Measurements from ENCODE around the gene FHAD1.
A peak's percentile ranks its signal among the peaks of the same experiment; 100 is the strongest.

The FHAD1 gene

DNA sequence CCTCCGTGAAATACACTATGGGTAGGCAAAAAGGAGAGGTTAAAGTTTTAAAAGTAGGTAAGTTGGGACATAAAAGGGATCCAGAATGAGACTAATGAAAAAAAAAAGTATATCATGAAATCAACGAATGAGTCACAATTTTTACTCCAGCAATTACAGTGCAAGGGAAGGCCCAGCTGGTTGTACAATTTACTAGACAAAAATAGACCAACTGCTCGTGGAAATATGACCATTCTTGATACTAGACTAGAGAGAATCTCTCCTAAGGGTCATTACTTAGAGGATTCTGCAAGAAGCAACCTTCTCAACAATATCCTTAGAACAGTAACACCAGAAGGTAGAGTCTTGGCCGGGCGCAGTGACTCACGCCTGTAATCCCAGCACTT is 107.5 kb downstream of the FHAD1 start:
- peak overlapping the region; percentile 4 for H3K27ac Mint-ChIP-seq
- intact Hi-C loops (cut with micrococcal nuclease): no loop called here
- peaks cover 21% of the 10 kb centered on the region for H3K4me1 Mint-ChIP-seq (ENCODE audit: low read depth)
- H3K9me3 Mint-ChIP-seq: no peaks in the 10 kb centered on the region
- peaks cover 33% of the 10 kb centered on the region for H3K27me3 Mint-ChIP-seq
- no peak overlapping the region for H3K4me3 Mint-ChIP-seq
- H3K36me3 Mint-ChIP-seq (ENCODE audit: low read depth): no peaks in the 10 kb centered on the region

DNA sequence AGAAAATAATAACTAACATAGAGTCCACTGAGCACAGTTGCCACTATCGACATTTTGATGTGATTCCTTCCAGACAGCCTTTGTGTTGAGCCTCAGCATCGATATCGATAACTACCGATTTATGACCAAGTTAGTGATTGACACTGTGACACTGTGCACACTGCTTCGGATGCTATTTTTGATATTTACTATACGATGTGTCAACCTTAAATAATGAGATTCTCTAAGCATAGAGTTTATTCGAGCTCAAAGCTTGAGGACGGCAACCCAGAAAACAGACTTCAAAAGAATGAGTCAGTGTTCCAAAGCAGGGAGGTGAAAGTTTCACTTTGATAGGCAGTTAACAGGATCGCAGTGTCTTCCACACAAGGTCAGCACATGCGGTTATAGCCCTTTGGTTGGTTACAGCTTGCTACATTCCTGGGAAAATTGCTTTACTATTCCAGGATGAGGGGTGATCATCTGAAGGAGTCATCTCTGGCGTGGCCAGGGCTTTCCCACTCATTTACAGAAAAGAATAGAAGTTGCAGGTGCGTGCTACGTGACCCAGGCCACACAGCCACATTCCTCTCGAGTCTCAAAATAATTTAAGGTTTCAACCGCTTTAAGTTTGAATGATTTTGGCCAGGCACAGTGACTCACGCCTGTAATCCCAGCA is 109.1 kb downstream of the FHAD1 start:
- H3K4me3 Mint-ChIP-seq: no peak overlapping the region
- H3K9me3 Mint-ChIP-seq: no peaks in the 10 kb centered on the region
- H3K36me3 Mint-ChIP-seq (ENCODE audit: low read depth): no peaks in the 10 kb centered on the region

DNA sequence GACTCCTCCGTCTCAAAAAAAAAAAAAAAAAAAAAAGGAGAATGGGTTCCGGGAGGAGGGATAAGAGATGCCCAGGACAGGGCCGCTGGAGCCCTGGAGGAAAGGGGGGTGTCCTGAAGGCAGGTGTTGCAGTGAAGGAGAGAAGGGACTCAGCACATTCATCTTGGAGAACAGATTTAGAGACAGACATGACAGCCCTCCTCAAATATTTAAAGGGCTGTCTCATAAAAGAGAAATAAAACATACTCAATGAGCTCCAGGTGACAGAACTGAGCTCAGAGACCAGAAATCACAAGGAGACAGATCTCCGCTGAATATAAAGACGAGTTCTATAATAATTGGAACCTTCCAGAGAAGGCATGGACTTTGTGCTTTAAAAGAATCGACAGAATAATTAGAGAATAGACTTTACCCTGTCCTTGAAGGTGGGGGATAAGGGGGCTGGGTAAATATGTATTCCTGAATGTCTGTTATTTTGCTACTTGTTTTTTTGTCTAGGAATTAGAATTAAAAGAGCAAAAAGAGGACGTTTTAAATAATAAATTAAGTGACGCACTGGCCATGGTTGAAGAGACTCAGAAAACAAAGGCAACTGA is 110.7 kb downstream of the FHAD1 start:
- H3K36me3 Mint-ChIP-seq (ENCODE audit: low read depth): no peaks in the 10 kb centered on the region
- H3K9me3 Mint-ChIP-seq: no peaks in the 10 kb centered on the region
- H3K27ac Mint-ChIP-seq: no peak overlapping the region
- H3K4me1 Mint-ChIP-seq (ENCODE audit: low read depth): peaks cover 13% of the 10 kb centered on the region
- H3K27me3 Mint-ChIP-seq: peaks cover 30% of the 10 kb centered on the region
- intact Hi-C loops (cut with micrococcal nuclease): no loop called here
- no peak overlapping the region for H3K4me3 Mint-ChIP-seq

More for the DNA sequence above, 109.1 kb downstream of the FHAD1 start:
- intact Hi-C loops (cut with micrococcal nuclease): no loop called here
- Mint-ChIP-seq H3K27ac (no peak overlapping the region), H3K27me3 (peaks cover 28% of the 10 kb centered on the region), H3K4me1 (ENCODE audit: low read depth) (peaks cover 9% of the 10 kb centered on the region)

DNA sequence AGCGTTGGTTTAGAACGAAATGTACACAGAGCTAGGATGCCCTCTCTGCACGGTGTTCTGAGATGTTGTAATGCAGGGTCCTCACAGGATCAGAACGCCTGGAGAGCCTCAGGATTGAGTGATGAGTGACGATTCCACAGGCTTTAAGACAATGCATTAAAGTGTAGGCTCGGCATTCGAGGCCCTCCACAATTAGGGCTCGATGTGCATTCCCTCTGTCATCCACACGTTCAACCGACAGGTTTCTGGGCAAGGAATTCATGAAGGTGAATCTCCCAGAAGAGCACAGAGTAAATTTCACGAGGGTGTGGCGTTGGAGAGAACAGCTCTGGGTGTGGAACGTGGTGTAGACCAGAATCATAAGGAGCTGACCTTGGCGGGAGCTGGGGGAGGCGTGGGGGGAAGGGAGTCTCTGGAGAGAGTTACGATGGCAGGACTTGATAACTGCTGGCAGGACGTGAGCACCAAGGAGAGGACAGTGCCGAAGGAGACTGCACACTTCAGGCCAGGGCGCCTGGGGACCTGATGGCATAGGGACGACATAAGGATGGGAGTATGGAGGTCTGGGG is 111.6 kb downstream of the FHAD1 start:
- peaks cover 19% of the 10 kb centered on the region for H3K4me1 Mint-ChIP-seq (ENCODE audit: low read depth)
- H3K36me3 Mint-ChIP-seq (ENCODE audit: low read depth): no peaks in the 10 kb centered on the region
- intact Hi-C loops (cut with micrococcal nuclease): no loop called here
- H3K27me3 Mint-ChIP-seq: peaks cover 30% of the 10 kb centered on the region
- H3K9me3 Mint-ChIP-seq: no peaks in the 10 kb centered on the region
- no peak overlapping the region for H3K4me3 Mint-ChIP-seq
- H3K27ac Mint-ChIP-seq: peak overlapping the region; percentile 6

DNA sequence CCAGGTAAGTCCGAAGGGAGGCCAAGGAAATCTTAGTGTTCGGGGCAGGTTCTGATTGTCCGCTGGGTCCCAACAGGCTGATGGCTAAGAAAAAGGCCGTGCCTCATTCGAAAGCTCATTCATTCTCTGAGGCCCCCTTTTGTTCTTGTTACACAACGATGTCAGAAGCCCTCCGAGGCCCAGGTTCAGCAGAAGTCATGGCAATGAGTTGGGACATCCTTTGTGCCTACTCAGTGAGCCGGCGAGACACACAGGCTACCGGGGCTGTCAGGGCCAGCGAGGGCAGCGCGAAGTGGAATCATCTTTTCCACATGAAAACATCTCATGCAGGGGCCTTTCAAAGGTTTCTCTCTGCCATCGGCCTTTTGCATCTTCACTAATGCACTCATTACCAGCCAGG is 113.7 kb downstream of the FHAD1 start:
- Mint-ChIP-seq H3K9me3 (no peaks in the 10 kb centered on the region), H3K36me3 (ENCODE audit: low read depth) (no peaks in the 10 kb centered on the region), H3K27me3 (peaks cover 30% of the 10 kb centered on the region), H3K4me3 (no peak overlapping the region), H3K4me1 (ENCODE audit: low read depth) (peaks cover 25% of the 10 kb centered on the region), H3K27ac (no peak overlapping the region)
- intact Hi-C loops (cut with micrococcal nuclease): no loop called here

DNA sequence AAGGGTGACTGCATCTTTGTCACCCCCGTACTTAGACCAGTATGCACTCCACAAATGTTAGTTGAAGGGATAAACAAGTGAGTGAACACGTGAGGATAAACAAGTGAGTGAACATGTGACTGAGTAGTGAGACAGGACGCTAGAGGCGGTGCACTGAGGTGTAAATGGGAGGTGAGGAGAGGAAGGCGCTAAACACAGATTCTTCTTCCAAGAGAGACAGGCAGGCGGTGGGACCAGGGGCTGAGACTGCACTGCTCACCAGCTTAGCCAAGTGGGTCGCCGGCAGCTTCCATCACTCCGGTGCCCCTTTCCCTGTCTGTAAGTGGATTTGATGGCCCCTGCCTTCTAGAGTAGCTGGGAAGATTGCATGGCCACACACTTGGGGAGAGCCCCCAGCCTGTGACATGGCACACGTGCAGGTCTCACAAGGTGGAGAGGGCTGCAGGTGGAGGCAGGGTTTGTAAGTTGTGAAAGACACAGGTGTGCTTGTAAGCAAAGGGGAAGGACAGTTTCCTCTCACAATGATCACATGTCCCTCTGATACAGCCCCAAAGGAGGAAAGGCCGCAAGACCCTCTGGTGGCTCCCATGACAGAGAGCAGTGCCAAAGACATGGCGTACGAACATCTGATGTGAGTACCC is 115.2 kb downstream of the FHAD1 start:
- intact Hi-C loops (cut with micrococcal nuclease): loop anchor here (2.0 kb wide), 1 partner anchor 15 kb away; no protein-coding TSS in a partner anchor
- Mint-ChIP-seq H3K9me3 (no peaks in the 10 kb centered on the region), H3K4me1 (ENCODE audit: low read depth) (peaks cover 30% of the 10 kb centered on the region), H3K27me3 (peaks cover 37% of the 10 kb centered on the region), H3K27ac (peak overlapping the region; percentile 58), H3K36me3 (ENCODE audit: low read depth) (no peaks in the 10 kb centered on the region), H3K4me3 (no peak overlapping the region)

DNA sequence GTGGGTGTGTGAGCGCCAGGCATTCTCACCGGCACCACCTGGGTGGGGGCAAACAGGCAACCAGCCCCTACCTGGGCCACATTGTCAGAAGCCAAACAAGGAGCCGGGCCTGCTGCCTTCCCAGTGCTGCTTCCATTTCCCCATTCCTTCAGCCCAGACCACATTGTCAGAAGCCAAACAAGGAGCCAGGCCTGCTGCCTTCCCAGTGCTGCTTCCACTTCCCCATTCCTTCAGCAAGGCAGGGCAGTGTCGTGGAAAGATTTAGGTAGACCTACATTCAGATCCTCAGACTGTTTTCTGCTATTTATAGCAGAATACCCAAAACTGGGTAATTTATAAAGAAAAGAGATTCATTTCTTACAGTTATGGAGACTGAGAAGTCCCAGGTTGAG is 115.7 kb downstream of the FHAD1 start:
- Mint-ChIP-seq H3K27me3 (peaks cover 34% of the 10 kb centered on the region), H3K9me3 (no peaks in the 10 kb centered on the region), H3K4me3 (no peak overlapping the region), H3K4me1 (ENCODE audit: low read depth) (peaks cover 33% of the 10 kb centered on the region), H3K27ac (peak overlapping the region; percentile 58), H3K36me3 (ENCODE audit: low read depth) (no peaks in the 10 kb centered on the region)
- intact Hi-C loops (cut with micrococcal nuclease): loop anchor here (2.0 kb wide), 1 partner anchor 16 kb away; no protein-coding TSS in a partner anchor

DNA sequence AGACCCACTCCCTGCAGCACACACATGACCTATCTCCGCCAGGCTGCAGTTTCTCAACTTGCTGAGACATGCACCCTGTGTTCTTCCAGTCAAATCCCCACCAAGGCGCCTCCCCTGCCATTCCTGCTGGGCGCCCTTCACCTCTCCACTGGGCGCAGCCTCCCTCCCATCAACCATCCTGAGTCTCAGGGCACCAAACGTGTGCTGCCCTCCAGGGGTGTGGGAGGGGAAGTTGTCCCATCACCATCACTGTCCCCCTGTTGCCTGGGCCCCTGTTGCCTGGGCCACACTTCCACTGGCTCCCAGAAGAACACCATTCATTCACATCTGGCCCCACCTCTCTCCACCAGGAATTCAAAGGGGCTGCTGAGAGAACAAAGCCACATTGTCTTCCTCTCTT is 117.7 kb downstream of the FHAD1 start:
- H3K36me3 Mint-ChIP-seq (ENCODE audit: low read depth): no peaks in the 10 kb centered on the region
- no peak overlapping the region for H3K27ac Mint-ChIP-seq
- intact Hi-C loops (cut with micrococcal nuclease): no loop called here
- H3K4me3 Mint-ChIP-seq: no peak overlapping the region
- H3K4me1 Mint-ChIP-seq (ENCODE audit: low read depth): peaks cover 41% of the 10 kb centered on the region
- peaks cover 22% of the 10 kb centered on the region for H3K27me3 Mint-ChIP-seq
- H3K9me3 Mint-ChIP-seq: no peaks in the 10 kb centered on the region

DNA sequence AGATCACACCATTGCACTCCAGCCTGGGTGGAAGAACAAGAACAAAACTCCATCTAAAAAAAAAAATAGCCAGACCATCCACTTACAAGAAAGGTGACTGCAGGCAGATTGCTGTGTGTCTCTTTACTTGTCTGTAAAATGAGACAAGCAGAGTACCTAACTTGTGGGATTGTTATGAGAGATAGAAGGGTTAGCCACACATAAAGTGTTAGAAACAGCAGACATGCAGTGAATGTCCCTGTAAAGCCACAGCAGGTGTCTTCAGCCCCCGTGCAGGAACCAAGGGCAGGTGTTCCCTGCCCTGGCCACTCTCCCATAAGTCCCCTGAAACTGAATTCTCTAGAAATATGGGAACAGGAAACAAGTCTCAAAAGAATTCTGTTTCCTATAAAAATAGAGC is 121.9 kb downstream of the FHAD1 start:
- Mint-ChIP-seq H3K27me3 (peaks cover 46% of the 10 kb centered on the region), H3K4me3 (no peak overlapping the region), H3K27ac (no peak overlapping the region), H3K36me3 (ENCODE audit: low read depth) (no peaks in the 10 kb centered on the region), H3K4me1 (ENCODE audit: low read depth) (peaks cover 38% of the 10 kb centered on the region), H3K9me3 (no peaks in the 10 kb centered on the region)
- intact Hi-C loops (cut with micrococcal nuclease): no loop called here

DNA sequence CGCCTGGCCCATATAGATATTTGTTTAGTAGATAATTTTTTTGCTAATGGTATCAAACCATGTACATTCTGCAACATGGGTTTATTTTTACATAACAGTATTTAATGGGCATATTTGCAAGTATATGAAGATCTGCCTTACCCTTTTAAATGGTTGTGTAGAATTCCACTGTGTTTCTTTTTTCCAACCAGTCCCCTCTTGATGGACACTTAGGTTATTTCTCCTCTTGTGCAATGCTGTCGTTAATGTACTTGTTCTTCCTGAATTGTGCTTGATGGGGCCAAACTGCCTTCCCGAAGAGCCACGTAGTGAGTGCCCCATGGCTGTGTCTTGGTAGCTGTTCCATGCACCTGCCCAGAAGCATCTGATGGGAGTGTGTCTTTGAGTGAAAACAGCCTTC is 123.2 kb downstream of the FHAD1 start:
- no peaks in the 10 kb centered on the region for H3K9me3 Mint-ChIP-seq
- H3K4me1 Mint-ChIP-seq (ENCODE audit: low read depth): peaks cover 33% of the 10 kb centered on the region
- H3K36me3 Mint-ChIP-seq (ENCODE audit: low read depth): no peaks in the 10 kb centered on the region
- H3K4me3 Mint-ChIP-seq: no peak overlapping the region
- H3K27ac Mint-ChIP-seq: no peak overlapping the region
- intact Hi-C loops (cut with micrococcal nuclease): no loop called here
- peaks cover 40% of the 10 kb centered on the region for H3K27me3 Mint-ChIP-seq

DNA sequence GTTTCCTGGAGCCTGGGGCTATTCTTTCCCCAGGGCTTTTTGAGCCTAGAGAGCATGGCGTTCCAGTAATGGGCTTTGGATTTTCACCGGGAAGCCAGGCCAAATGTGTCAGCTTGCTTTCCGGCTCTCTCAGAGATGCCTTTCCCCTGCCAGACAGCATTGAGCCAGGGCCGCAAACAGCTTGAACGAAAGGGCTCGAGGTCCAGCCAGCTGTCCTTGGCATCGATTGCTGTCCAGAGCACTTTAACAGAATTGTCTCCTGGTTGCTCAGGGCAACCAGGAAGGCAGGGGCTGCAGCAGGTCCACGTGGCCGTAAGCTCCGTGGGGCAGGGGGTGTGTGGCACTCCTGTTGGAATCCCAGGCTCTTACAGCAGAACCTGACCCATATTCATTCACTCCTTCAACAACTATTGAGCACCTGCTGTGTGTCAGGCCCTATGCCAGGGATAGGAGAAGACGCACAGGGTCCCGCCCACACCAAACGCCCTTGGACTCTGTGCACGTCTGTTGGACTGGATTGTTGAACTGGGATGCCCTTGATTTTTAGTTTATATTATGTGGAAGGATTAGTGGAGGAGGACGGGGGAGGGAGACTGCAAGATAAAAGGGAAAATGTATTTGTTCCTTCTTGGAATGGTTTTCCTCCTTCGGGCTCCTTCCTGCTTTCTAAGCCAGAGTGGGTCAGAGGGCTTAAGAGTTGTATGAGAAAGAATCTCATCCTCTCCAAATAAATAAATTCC is 123.9 kb downstream of the FHAD1 start:
- intact Hi-C loops (cut with micrococcal nuclease): no loop called here
- Mint-ChIP-seq H3K9me3 (no peaks in the 10 kb centered on the region), H3K27me3 (peaks cover 37% of the 10 kb centered on the region), H3K4me3 (no peak overlapping the region), H3K4me1 (ENCODE audit: low read depth) (peaks cover 33% of the 10 kb centered on the region), H3K36me3 (ENCODE audit: low read depth) (no peaks in the 10 kb centered on the region), H3K27ac (peak overlapping the region; percentile 61)

DNA sequence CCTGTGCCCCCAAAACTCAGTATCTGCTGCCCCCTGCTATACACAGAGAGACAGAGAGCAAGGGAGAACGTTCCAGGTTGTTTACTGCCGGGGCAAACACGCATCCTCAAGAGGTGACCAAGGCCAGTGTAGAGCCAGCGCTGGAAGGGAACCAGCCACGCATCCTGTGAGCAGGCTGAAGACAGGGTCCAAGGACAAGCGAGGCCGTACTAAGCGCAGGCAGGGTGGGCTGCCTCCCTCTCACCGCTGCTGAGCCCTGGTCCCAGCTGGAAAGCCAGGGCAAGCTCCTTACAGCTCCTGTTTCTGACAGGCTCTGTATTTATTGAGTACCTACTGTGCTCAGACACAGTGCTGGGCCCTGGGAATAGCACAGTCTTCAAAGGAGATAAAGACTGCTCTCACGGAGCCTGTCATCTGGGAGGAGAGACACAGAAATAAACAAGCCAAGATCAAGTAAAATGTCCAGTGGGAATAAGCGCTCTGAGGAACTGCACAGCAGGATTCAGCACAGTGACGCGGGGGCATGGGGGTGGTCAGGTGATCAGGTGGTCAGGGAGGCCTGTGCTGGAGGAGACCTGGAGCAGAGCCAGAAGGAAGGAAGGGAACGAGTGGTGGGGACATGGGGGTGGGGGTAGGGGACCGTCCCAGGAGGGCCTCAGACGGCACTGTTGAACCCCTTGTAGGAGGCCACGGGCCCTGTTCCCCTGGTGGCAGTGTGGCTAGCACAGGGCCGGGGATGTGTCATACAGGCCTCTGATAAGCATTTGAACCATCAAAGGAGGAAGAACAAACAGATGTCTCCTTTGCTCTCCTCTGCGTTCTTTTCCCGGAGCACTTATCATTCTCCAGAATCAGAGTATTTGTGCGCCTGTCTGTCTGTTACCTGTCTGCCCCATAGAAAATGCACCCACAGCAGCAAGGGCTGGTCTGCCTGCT is 124.9 kb downstream of the FHAD1 start:
- peak overlapping the region; percentile 61 for H3K27ac Mint-ChIP-seq
- no peaks in the 10 kb centered on the region for H3K36me3 Mint-ChIP-seq (ENCODE audit: low read depth)
- peaks cover 34% of the 10 kb centered on the region for H3K4me1 Mint-ChIP-seq (ENCODE audit: low read depth)
- intact Hi-C loops (cut with micrococcal nuclease): no loop called here
- no peaks in the 10 kb centered on the region for H3K9me3 Mint-ChIP-seq
- peaks cover 38% of the 10 kb centered on the region for H3K27me3 Mint-ChIP-seq
- no peak overlapping the region for H3K4me3 Mint-ChIP-seq

DNA sequence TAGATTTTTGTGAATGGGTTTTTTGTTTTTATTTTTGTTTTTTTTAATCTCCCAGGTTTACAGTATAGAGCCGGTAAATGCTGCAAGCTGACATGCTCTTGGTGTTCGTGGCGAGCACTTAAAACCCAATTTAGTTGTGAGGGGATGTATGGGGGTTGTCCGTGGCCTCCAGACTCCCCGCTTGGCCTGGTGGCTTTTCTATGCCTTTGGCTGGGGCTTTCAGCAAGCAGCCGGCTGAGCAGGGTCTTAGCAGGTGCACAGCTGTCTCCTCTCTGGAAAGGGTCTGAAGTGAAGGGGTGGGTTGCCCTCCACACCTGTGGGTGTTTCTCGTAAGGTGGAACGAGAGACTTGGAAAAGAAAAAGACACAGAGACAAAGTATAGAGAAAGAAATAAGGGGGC is 131.7 kb downstream of the FHAD1 start:
- H3K9me3 Mint-ChIP-seq: no peaks in the 10 kb centered on the region

More for the DNA sequence above, 131.7 kb downstream of the FHAD1 start:
- H3K36me3 Mint-ChIP-seq (ENCODE audit: low read depth): no peaks in the 10 kb centered on the region
- peaks cover 14% of the 10 kb centered on the region for H3K4me1 Mint-ChIP-seq (ENCODE audit: low read depth)
- no peak overlapping the region for H3K27ac Mint-ChIP-seq
- H3K4me3 Mint-ChIP-seq: no peak overlapping the region
- intact Hi-C loops (cut with micrococcal nuclease): no loop called here
- H3K27me3 Mint-ChIP-seq: peaks cover 50% of the 10 kb centered on the region

Data from dendritic cell treated with granulocyte-macrophage colony-stimulating factor and Interleukin-4, amounts not matched to agents 40 ng/mL and 50 ng/mL, for 4 days (primary cell).